DMS153 treated with DMSO at 0.1 percent for 48 hours (cell line): ENCODE results near the gene VSTM2B.
"Not testable (repeated sequence)": the region's sequence is repeated elsewhere in the genome, so short reads cannot be mapped to it uniquely, and the experiment has no call there.

Experiments used
- DNase-seq: peaks from one replicate; lab custom pipeline; 2025; ENCODE audit not compliant: unreplicated experiment; lab: John Stamatoyannopoulos, UW

VSTM2B gene

DNA sequence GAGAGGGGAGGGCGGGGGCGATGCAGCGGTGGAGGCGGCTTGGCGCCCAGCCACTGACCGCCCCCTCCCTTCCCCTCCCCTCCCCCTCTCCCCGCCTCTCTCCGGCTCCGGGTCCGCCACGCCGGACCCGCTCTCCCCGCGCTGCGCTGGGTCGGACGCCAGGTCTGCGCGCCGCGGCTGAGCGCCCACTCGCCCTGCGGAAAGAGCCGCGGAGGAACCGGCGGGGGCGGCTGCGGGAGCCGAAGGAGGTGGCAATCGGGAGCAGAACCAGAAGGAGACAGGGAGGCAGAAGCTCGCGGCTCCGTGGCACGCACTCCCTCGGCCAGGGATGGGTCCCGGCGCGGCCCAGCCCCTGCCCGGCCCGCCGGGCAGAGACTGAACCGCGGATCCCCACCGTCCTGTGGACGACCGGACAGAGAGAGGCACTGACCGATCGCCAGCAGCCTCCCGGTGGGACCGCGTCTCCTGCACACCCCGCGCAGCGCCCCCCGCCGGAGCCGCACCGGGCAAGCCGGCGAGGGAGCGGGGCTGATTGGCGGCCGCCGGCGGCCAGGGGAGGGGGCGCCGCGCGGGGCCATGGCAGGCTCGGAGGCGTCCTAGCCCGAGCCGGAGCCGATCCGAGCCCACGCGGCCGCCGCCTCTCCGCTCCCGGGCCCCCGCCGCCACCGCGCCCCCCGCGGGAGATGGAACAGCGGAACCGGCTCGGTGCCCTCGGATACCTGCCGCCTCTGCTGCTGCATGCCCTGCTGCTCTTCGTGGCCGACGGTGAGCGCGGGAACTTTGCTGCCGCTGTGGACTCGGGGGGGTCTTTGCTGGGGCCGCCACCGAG is at the start of gene VSTM2B:
Gene VSTM2B, plus strand, starts transcription at position 94 of the 829 bp plus-strand sequence. Its CDS starts 590 bp downstream, at position 684.
- DNase-seq = no peak

DNA sequence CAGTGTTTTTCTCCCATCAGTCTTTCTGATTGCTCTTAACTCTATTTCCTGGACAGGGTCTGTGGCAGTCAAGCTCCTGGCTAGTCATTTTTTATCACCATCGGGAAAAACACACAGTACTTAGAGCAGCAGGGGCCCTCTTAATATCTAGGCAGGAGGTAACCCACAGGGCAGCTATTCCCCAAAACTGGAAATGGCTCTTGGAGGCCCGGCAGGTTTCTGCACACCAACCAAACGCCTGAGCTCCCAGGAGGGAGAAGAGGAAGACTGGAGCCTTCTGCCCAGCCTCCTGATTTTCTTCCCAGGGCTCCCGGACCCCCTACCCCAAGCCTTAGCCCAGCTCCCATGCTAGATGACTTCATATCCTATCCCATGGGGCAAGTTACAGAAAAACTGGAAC is 49.3 kb upstream of the VSTM2B start:
- DNase-seq = no peak

DNA sequence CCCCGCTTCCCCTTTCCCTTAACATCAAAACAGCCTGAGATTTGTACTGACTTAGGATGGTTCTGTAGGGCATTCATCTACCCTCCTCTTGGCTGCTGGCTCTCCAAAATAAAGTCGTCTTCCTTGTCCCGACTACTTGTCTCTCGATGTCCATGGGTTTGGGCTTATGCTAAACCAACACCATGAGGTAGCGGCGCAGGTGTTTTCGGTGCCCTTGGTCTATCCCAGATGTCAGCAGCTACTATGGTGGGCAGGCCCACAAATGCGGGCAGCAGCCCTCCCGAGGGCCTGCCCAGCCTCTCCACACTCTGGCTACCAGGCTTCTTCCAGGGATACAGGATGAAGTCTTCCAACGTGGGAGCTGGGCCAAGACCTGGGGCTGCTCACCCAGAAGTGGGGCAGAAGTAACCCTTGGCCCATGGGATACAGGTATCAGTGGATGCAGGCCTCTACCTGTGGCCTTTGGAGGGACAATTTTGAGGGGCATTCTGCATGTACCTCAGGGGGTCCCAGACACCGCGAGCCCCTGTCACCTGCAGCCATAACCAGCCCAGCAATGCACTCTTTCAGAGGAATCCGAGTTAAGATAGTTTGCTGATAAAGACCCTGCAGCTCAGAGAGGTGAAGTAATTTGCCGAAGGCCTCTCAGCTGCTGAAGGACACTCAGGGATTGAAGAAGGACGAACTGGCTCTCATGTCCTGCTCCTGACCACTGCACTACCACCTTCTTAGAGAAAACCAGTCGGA is 47.8 kb upstream of the VSTM2B start:
- DNase-seq = no peak

DNA sequence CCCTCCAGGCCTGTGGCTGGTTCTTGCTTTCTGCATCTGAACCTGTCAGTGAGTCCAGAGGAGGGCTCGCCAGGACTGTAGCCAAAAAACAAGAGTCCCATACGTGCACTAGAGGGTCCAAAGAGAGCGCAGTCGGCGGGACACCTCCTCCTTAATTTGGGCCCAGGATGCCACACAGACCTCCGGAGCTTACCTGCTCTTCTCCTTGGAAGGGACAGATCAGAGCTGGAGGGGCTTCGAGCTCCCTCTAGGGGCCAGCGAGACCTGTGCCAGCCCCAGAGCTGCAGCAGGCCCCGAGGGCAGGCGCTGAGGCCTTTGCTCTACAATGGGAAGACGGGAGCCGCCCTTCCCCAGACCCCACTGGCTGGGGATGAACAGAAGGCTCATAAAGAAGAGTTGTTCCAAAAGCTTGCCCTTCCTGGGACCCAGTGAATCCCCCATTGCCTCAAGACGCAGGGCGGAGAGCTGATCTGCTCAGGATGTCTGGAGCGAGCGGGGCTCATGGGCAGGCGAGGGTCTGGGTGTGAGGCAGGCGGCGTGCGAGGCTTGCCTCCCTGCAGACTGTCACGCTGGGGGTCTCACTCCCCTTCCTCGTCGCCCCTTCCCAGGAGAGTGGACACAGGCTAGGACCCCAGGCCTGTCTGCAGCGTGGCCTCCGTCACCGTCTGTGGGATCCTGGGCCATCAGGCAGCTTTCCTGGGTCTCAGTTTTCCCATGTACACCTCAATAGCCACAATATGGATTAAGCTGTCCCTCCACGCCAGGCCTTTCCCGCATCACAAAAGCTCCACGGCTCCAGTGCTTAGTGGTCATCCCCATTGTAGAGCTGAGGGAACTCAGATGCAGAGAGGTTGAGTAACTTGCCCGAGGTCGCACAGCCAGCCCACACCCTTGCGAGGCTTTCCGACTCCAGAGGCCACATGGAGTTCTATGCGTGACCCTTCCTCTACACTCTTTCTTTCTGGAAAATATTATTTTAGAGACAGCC is 46.9 kb upstream of the VSTM2B start:
- DNase-seq = no peak

DNA sequence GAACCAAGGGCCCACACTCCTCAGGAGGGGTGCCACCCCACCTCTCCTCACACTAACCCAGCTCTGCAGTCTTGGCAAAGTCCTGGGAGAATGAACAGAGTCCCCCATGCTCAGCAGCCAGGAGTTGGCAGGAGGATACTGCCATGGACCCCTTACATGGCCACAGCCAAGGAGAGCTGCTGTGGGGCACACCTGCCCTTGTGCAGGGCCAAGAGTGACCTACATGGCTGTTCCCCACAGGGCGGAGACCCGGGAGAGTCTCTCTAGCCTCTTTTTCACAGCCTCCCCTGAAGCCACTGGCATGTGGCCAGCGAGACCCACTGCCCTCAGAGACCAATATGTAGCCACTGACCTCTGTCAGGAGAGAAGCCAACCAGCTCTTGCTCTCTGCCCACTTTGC is 45.9 kb upstream of the VSTM2B start:
- no peak for DNase-seq

DNA sequence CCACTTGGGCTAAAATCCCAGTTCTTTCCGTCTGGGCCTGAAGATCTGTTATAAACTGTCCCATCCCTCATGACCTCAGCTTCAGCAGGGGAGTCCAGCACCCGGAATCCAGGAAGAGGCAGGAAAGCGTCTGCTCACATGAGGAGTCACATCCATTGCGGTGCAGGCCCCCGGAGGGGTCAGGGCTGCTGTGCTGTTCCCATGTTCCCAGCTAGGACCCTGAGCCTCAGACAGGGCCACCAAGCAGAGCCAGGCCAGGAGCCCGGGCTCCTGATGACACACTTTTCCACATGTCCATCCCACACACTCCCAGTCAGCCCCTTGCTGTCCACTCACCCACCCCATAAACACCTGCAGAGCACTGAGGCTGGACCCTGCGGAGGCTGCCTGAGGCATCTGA is 45.3 kb upstream of the VSTM2B start:
- DNase-seq = no peak

DNA sequence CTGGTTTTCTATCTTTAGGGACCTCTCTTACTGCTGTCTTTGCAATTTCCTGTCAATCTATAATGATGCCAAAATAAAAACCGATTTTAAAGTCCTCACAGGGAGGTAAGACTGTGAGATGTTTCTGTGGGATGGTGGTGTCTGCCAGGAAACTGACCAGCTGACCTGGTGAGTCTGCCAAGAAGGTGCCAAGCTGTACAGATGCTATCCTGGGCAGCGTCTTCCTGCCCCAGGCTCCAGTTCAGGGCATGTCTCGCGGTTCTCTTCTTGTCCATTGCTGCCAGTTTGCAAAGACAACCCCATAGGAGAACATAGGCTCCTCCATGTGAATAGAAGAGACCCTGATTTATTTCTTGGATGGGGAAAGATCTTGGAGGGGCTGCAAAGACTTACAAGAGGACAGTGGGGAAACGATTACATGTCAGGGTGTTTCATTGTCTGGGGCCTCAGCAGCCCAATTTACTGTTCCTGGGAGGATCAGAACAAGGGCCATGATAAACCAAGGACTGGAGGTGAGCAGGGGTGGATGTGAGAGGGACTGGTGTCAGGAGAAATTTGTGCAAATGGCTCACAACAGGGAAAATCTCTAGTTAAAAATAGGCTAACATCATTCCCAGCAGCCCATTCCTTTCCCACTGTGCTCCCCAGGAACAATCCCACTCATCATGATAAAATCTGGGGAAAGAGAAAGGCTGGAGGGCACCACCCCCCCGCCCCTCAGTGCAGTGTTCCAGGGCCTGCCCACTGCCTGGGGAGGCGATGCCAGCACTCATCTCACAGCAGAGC is 42.7 kb upstream of the VSTM2B start:
- DNase-seq = no peak

DNA sequence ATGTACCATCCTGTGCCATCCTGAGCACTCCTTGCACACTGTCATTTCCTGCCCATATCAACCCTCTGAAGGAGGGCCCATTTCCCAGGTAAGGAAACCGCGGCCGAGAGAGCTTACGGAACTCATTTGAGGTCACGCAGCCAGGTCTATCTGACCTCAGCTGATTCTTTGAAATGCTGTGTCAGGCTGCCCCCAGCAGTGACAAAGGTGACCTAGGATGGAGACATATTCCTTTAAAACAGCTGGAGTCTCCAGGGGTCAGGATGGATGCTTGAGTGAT is 42.2 kb upstream of the VSTM2B start:
- no peak for DNase-seq

DNA sequence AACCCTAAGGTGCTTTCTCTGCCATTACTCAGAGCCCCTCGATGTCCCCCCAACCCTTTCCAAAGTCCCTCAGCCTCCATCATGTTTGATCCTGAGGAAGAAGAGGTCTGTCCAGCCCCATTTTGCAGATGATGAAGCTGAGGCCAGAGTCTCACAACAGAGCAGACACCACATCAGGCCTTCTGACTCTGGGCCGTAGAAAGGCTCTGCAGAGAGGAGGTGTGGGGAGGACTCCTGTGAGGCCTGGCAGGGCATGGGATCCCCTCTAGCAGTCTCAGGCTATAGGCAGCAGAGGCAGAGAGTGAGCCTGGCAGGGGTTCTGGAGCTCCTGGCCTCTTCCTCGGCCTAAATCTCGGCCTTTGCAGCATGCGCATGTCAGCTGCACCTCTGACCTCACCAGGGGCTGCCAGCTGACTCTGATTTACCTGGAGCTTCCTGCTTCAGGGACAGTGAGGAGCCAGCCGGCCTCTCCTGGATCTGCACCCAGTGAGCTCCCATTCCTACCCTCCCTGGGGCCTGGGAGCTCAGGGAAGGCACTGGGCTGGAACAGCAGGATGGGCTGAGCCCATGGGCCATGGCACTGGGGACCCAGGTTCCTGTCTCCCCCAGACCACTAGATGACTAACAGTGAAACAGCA is 41.7 kb upstream of the VSTM2B start:
- no peak for DNase-seq

DNA sequence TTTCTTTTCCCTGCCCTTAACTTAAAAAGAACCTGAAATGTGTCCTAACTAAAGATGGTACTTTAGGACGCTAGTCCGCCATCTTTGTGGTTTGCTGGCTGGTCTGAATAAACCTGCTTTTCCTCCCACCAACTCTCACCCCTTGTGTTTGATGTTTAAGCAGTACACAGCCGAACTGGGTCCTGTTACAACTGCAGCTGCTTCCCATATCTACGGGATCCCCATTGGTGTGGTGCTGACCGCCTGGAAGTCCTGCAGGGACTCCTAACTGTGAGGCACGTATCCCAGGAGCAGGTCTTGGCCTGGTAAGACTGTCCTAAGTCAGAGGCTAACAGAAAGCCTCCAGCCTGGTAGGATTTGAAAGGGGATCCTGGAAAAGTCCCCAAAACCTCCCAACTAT is 40.9 kb upstream of the VSTM2B start:
- no peak for DNase-seq

DNA sequence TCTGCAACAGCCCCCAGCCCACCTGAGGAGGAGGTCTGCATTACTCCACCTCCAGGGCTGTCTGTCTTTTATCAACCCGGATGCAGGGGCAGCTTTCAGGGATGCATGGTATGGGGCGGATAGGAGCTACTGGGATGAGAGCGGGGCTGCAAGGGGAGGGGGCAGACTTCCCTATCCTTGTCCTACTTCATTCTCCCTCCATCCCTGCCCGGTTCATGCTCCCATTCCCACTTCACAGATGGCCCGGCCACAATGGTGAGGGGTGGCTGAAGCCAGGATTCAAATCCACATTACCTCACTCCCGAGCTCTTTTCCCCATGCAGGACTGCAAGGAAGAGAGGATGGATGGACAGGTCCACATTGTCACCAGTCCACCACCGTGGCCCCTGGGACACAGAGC is 40.5 kb upstream of the VSTM2B start:
- no peak for DNase-seq

DNA sequence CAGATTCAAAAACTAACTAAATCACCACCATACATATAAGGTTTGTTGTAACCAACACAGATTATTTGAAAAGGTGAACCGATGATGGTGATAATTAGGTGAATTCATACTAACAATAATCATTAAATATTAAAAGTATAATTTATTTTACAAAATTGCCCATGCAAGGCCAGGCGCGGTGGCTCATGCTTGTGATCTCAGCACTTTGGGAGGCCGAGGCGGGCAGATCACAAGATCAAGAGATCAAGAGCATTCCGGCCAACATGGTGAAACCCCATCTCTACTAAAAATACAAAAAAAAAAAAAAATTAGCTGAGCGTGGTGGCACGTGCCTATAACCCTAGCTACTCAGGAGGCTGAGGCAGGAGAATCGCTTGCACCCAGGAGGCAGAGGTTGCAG is 38.8 kb upstream of the VSTM2B start:
- DNase-seq = not testable (repeated sequence)

DNA sequence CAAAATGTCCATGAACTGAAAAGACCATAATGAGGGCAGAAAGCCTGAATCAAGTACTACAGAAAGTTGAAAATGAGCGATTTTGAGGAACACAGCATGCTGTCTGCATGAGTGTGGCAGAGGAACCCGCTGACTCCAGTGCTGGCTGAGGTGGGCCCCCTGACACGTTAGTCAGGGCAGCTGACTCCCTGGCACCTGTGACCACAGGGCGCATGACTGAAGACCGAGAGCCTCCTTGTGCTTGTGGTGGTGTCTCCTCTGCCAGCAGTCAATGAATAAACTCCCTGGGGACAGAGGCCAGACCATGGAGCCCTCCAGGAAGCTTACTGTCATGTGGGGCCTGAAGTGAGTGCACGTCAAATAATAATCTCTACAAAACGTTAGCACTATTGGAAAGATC is 38.4 kb upstream of the VSTM2B start:
- no peak for DNase-seq

DNA sequence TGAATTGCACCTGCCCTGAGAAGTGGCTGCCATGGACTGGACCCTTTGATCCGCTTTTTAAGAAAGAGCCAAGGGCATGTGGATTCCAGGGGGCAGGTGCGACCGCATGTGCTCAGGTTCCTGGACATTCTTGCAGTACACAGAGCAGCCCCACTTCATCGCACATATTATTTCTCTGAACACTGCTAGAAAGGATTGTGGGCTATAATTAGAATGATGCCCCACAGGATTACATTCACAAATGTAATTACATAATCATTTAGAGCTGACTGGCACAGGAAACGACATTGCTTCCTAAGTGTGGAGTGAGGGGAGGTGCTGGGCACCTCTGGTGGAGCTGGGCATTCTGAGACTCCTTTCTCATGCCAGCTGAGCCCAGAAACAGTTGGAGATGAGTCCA is 37.5 kb upstream of the VSTM2B start:
- no peak for DNase-seq

DNA sequence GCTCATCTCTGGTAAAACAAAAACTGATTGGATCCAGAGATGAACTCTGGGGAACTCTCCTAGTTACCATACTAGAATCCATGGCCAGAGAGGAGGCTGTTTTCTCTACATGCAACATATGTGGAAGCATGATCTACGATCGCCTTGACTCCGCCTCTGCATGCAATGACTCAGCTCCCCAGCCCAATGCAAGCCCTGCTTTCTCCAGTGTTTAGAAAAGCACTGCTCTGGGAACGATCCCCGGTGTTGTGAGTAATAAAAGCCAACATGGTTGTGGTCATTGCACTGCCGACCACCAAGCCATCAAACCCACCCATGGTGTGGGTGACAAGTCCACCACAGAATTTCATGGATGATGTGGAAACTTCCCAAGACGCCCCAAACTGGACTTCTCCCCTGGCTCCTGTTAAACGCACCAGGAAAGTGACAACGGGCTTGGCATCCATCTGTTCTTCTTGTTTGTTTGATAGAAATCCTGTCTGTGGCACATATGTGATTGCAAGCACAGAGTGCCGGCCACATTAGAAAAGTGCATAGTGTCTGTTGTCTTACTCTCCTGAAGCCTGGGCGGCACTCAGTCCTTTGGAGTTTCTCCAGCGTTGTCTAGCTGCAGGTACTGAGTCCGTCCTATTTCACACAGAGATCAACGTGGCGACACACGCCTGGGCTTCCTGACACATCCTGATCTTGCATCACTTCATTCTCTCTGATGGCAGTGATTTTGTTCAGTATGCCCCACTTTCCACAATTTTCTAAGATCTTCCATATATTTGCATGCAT is 36.4 kb upstream of the VSTM2B start:
- no peak for DNase-seq

DNA sequence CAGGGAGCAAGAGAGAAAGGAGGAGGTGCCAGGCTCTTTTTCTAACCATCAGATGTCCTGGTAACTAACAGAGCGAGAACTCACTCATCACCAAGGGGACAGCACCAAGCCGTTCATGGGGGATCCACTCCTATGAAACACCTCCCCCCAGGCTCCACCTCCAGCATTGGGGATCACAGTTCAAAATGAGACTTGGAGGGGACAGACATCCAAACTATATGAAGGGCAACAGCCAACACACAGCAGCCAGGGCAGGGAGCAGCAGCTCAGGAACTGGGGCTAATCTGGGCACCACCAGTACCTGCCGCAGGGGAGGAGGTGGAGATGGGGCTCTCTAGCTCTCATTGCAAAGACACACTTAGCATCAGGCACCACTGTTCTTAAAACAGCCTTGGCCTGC is 34.3 kb upstream of the VSTM2B start:
- no peak for DNase-seq

DNA sequence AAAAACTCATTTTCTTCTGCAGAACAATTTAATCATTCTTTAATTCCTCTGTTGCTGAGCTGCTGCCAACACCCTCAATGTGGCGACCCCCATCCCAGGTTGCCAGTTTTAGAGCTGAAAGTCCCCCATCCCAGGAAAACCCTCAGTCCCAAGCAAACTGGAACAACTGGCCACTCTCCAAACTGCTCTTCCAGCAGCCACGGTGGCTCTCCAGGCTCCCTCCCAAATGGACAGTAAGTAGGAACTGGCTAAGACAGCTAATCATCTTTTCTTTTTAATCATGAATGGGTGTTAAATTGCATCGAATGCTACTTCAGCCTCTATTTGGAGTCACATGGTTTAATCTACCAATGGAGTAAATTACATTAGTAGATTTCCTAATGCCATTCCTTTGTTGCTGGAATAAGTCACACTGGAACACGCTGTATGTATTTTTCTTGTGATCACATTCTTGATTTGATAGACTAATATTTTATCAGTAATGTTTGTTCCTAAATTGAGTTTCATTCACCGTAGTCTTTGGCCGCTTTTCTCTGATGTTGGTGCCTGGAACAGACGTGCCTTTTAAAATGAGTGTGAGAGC is 33.7 kb upstream of the VSTM2B start:
- DNase-seq = no peak

DNA sequence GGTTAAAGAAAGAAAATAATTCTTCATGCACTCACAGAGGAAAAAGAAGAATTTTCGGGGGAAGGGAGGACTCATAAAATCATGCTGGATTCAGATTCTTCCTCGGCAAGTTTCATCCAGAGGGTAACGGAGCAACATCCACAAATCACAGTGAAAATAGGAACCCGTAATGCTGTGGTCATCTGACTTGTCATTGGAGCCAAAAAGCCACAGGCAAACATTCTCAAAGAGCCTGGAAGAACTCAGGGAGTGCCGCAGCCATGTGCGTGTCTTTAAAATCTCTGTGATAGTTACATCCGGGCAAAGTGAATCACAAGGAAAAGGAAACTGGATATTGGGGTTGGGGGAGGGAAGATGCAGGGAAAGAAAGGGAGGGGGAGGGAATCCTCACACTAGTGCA is 33.0 kb upstream of the VSTM2B start:
- DNase-seq = no peak

DNA sequence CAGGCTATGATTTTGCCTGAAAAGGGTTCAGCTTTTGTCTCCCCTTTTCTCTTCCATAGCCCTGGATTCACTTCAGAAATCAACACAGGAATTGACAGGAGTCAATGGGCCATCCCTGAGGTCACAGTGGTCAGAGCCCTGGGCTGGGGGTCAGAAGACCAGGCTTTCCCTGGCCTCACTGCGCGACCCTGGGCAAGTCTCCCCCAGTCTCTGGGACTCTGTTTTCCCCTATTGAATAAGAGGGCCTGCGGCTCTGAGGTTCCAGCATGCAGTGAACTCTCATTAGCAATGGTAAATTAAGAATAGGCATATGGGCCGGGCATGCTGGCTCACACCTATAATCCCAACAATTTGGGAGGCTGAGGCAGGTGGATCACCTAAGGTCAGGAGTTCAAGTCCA is 30.7 kb upstream of the VSTM2B start:
- DNase-seq = no peak
